Memory B cell (primary cell): ENCODE measurements around the gene ADRB2.

Source experiments
- ATAC-seq: fragments of 150-1000 bp; cut with Tn5 transposase; 2 replicates; pipeline ENCODE4 v1.10.0; 2021; ENCODE audit warnings: low read depth, mild to moderate bottlenecking, moderate library complexity
- DNase-seq, 2 donors: peaks; one replicate each; pipeline ENCODE4 v3.0.0; 2022; ENCODE audit warnings: low spot score in 2 of 2
- H3K27ac Mint-ChIP-seq: one replicate; pipeline ENCODE4 v1.8.0; 2022; ENCODE audit warnings: mild to moderate bottlenecking, moderate library complexity, mixed read lengths
- H3K27me3 Mint-ChIP-seq: one replicate; pipeline ENCODE4 v1.8.0; 2022; ENCODE audit warnings: mixed read lengths
- H3K36me3 Mint-ChIP-seq: one replicate; pipeline ENCODE4 v1.8.0; 2022; ENCODE audit warnings: mild to moderate bottlenecking, mixed read lengths
- H3K4me1 Mint-ChIP-seq: one replicate; pipeline ENCODE4 v1.8.0; 2022; ENCODE audit warnings: mixed read lengths
- H3K4me3 Mint-ChIP-seq: one replicate; pipeline ENCODE4 v1.8.0; 2022; ENCODE audit warnings: mild to moderate bottlenecking, moderate library complexity, mixed read lengths
- H3K9me3 Mint-ChIP-seq: one replicate; pipeline ENCODE4 v1.8.0; 2022; ENCODE audit warnings: mixed read lengths

The ADRB2 gene

GRCh38 chr5:148810823-148811222 lies 15.6 kb upstream of the ADRB2 start:
- H3K27ac Mint-ChIP-seq, result peak overlapping the region; percentile 93
- peak overlapping the region; percentile 72 for H3K4me3 Mint-ChIP-seq
- H3K27me3 Mint-ChIP-seq, result no peaks in the 10 kb centered on the region
- H3K9me3 Mint-ChIP-seq, result no peaks in the 10 kb centered on the region
- peaks cover 42% of the 10 kb centered on the region for H3K4me1 Mint-ChIP-seq
- DNase-seq (no peak), ATAC-seq (no peak)
- no peaks in the 10 kb centered on the region for H3K36me3 Mint-ChIP-seq

- ATAC-seq (no peak), DNase-seq (no peak)
- Mint-ChIP-seq H3K36me3 (no peaks in the 10 kb centered on the region), H3K27me3 (no peaks in the 10 kb centered on the region), H3K4me1 (peaks cover 40% of the 10 kb centered on the region), H3K9me3 (no peaks in the 10 kb centered on the region), H3K4me3 (no peak overlapping the region), H3K27ac (peak overlapping the region; percentile 93)
These were observed 14.7 kb upstream of the ADRB2 start for GRCh38 chr5:148811756-148812155.

GRCh38 chr5:148815086-148815485 lies 11.3 kb upstream of the ADRB2 start:
- peaks cover 46% of the 10 kb centered on the region for H3K4me1 Mint-ChIP-seq
- H3K27ac Mint-ChIP-seq, result peak overlapping the region; percentile 25
- no peaks in the 10 kb centered on the region for H3K36me3 Mint-ChIP-seq

GRCh38 chr5:148815578-148815977 lies 10.8 kb upstream of the ADRB2 start:
- no peak for DNase-seq
- Mint-ChIP-seq H3K9me3 (no peaks in the 10 kb centered on the region), H3K27me3 (no peaks in the 10 kb centered on the region), H3K4me3 (no peak overlapping the region), H3K27ac (peak overlapping the region; percentile 25), H3K4me1 (peaks cover 43% of the 10 kb centered on the region), H3K36me3 (no peaks in the 10 kb centered on the region)
- no peak for ATAC-seq

More at GRCh38 chr5:148815086-148815485, 11.3 kb upstream of the ADRB2 start:
- no peaks in the 10 kb centered on the region for H3K9me3 Mint-ChIP-seq
- ATAC-seq (no peak), DNase-seq (no peak)
- no peak overlapping the region for H3K4me3 Mint-ChIP-seq
- no peaks in the 10 kb centered on the region for H3K27me3 Mint-ChIP-seq

- ATAC-seq (peak; percentile 71), DNase-seq (no peak)
- peaks cover 39% of the 10 kb centered on the region for H3K4me1 Mint-ChIP-seq
- peak overlapping the region; percentile 87 for H3K27ac Mint-ChIP-seq
- no peaks in the 10 kb centered on the region for H3K9me3 Mint-ChIP-seq
- H3K4me3 Mint-ChIP-seq, result peak overlapping the region; percentile 69
- H3K27me3 Mint-ChIP-seq, result no peaks in the 10 kb centered on the region
- no peaks in the 10 kb centered on the region for H3K36me3 Mint-ChIP-seq
These were observed 10.1 kb upstream of the ADRB2 start for GRCh38 chr5:148816357-148816756.

- H3K4me3 Mint-ChIP-seq, result no peak overlapping the region
These were observed 9.6 kb upstream of the ADRB2 start for GRCh38 chr5:148816782-148817181.

GRCh38 chr5:148817606-148818005 lies 8.8 kb upstream of the ADRB2 start:
- Mint-ChIP-seq H3K36me3 (no peaks in the 10 kb centered on the region), H3K27me3 (no peaks in the 10 kb centered on the region), H3K27ac (peak overlapping the region; percentile 16), H3K9me3 (no peaks in the 10 kb centered on the region), H3K4me3 (no peak overlapping the region), H3K4me1 (peaks cover 36% of the 10 kb centered on the region)
- no peak for ATAC-seq
- DNase-seq, result no peak

More at GRCh38 chr5:148816782-148817181, 9.6 kb upstream of the ADRB2 start:
- peak overlapping the region; percentile 87 for H3K27ac Mint-ChIP-seq
- no peak for DNase-seq
- peaks cover 35% of the 10 kb centered on the region for H3K4me1 Mint-ChIP-seq
- H3K36me3 Mint-ChIP-seq, result no peaks in the 10 kb centered on the region
- no peaks in the 10 kb centered on the region for H3K9me3 Mint-ChIP-seq
- no peaks in the 10 kb centered on the region for H3K27me3 Mint-ChIP-seq
- peak; percentile 43 for ATAC-seq

- Mint-ChIP-seq H3K27me3 (no peaks in the 10 kb centered on the region), H3K36me3 (no peaks in the 10 kb centered on the region), H3K9me3 (no peaks in the 10 kb centered on the region), H3K4me3 (no peak overlapping the region), H3K27ac (no peak overlapping the region), H3K4me1 (peaks cover 37% of the 10 kb centered on the region)
- ATAC-seq, result peak; percentile 26
- DNase-seq, result no peak
These were observed 5.7 kb upstream of the ADRB2 start for GRCh38 chr5:148820461-148821395.

- Mint-ChIP-seq H3K27ac (no peak overlapping the region), H3K27me3 (no peaks in the 10 kb centered on the region), H3K9me3 (no peaks in the 10 kb centered on the region), H3K36me3 (no peaks in the 10 kb centered on the region), H3K4me1 (peaks cover 38% of the 10 kb centered on the region), H3K4me3 (no peak overlapping the region)
- ATAC-seq (no peak), DNase-seq (no peak)
These were observed 2.5 kb upstream of the ADRB2 start for GRCh38 chr5:148823871-148824270.

- H3K4me1 Mint-ChIP-seq, result peaks cover 50% of the 10 kb centered on the region
- no peak for DNase-seq
- ATAC-seq, result no peak
- peak overlapping the region; percentile 86 for H3K27ac Mint-ChIP-seq
- no peaks in the 10 kb centered on the region for H3K9me3 Mint-ChIP-seq
- H3K36me3 Mint-ChIP-seq, result no peaks in the 10 kb centered on the region
- H3K4me3 Mint-ChIP-seq, result peak overlapping the region; percentile 92
- no peaks in the 10 kb centered on the region for H3K27me3 Mint-ChIP-seq
These were observed 727 bp upstream of the ADRB2 start for GRCh38 chr5:148825716-148826052.

- Mint-ChIP-seq H3K4me3 (peak overlapping the region; percentile 92), H3K4me1 (peaks cover 60% of the 10 kb centered on the region), H3K27me3 (no peaks in the 10 kb centered on the region), H3K27ac (peak overlapping the region; percentile 86), H3K36me3 (no peaks in the 10 kb centered on the region), H3K9me3 (no peaks in the 10 kb centered on the region)
- ATAC-seq (no peak), DNase-seq (no peak)
These were observed 294 bp downstream of the ADRB2 start for GRCh38 chr5:148826739-148827070.

- H3K9me3 Mint-ChIP-seq, result no peaks in the 10 kb centered on the region
- no peak for DNase-seq
- H3K4me1 Mint-ChIP-seq, result peaks cover 62% of the 10 kb centered on the region
- no peak for ATAC-seq
- H3K4me3 Mint-ChIP-seq, result peak overlapping the region; percentile 92
- H3K27ac Mint-ChIP-seq, result peak overlapping the region; percentile 86
- no peaks in the 10 kb centered on the region for H3K27me3 Mint-ChIP-seq
- no peaks in the 10 kb centered on the region for H3K36me3 Mint-ChIP-seq
These were observed 1.3 kb downstream of the ADRB2 start for GRCh38 chr5:148827723-148828122.

GRCh38 chr5:148828511-148829247 lies 2.3 kb downstream of the ADRB2 start:
- ATAC-seq (peak; percentile 19), DNase-seq (peak in 1 of 2 donors; percentile 45)
- H3K27me3 Mint-ChIP-seq, result no peaks in the 10 kb centered on the region
- H3K9me3 Mint-ChIP-seq, result no peaks in the 10 kb centered on the region
- peak overlapping the region; percentile 92 for H3K4me3 Mint-ChIP-seq
- no peaks in the 10 kb centered on the region for H3K36me3 Mint-ChIP-seq
- peaks cover 63% of the 10 kb centered on the region for H3K4me1 Mint-ChIP-seq
- H3K27ac Mint-ChIP-seq, result peak overlapping the region; percentile 86

- Mint-ChIP-seq H3K4me3 (peak overlapping the region; percentile 92), H3K4me1 (peaks cover 68% of the 10 kb centered on the region), H3K27ac (peak overlapping the region; percentile 96), H3K36me3 (no peaks in the 10 kb centered on the region), H3K9me3 (no peaks in the 10 kb centered on the region), H3K27me3 (no peaks in the 10 kb centered on the region)
- no peak for DNase-seq
- ATAC-seq, result no peak
These were observed 2.8 kb downstream of the ADRB2 start for GRCh38 chr5:148829248-148829594.
